GM06990 (cell line): Measurements from ENCODE around the gene EHD4.

Experiments
- DNase-seq: peaks from one replicate; pipeline ENCODE4 v3.0.0-alpha.2; 2011; ENCODE audit not compliant: insufficient read length; ENCODE audit errors: extremely low read depth
- H3K27me3 ChIP-seq: replicated peaks from 2 replicates; pipeline ENCODE4 v1.6.0; 2011; ENCODE audit warnings: low read length; ENCODE audit not compliant: control insufficient read depth, insufficient read depth
- H3K36me3 ChIP-seq: 2 replicates; pipeline ENCODE4 v1.5.1; 2011; ENCODE audit warnings: low read length; ENCODE audit not compliant: control insufficient read depth, insufficient read depth
- H3K4me3 ChIP-seq: replicated peaks from 2 replicates; pipeline ENCODE4 v1.5.1; 2011; ENCODE audit warnings: low read depth, mild to moderate bottlenecking, control low read depth, low read length
- TF ChIP-seq, protein P1 (sequence below): IDR thresholded peaks from 2 replicates; pipeline ENCODE4 v1.5.1; 2011; ENCODE audit warnings: low read length, control low read depth, mild to moderate bottlenecking, inconsistent platforms; ENCODE audit not compliant: insufficient read depth, poor library complexity, severe bottlenecking

The EHD4 gene

DNA sequence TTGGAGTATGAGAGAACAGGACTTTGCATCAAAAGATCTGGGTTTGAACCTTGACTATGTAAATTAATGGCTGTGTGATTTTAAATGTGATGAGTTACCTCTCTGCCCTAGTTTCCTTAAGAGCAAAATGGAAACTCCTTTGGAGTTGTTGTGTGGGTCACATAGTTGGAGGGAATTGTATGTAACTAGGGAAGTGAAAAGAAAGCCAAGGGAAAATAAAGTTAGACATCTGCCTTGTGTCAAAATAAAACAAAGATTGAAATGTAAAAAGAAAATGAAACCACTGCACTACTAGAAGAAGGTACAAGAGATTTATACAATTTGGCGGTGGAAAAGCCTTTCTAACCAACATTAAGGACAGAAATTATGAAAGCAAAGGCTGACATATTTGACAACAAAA, 1.7 kb upstream of the EHD4 start:
- H3K36me3 ChIP-seq = no peaks in the 10 kb centered on the region
- TF ChIP-seq, protein P1, sequence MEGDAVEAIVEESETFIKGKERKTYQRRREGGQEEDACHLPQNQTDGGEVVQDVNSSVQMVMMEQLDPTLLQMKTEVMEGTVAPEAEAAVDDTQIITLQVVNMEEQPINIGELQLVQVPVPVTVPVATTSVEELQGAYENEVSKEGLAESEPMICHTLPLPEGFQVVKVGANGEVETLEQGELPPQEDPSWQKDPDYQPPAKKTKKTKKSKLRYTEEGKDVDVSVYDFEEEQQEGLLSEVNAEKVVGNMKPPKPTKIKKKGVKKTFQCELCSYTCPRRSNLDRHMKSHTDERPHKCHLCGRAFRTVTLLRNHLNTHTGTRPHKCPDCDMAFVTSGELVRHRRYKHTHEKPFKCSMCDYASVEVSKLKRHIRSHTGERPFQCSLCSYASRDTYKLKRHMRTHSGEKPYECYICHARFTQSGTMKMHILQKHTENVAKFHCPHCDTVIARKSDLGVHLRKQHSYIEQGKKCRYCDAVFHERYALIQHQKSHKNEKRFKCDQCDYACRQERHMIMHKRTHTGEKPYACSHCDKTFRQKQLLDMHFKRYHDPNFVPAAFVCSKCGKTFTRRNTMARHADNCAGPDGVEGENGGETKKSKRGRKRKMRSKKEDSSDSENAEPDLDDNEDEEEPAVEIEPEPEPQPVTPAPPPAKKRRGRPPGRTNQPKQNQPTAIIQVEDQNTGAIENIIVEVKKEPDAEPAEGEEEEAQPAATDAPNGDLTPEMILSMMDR = no peak
- DNase-seq = no peak

DNA sequence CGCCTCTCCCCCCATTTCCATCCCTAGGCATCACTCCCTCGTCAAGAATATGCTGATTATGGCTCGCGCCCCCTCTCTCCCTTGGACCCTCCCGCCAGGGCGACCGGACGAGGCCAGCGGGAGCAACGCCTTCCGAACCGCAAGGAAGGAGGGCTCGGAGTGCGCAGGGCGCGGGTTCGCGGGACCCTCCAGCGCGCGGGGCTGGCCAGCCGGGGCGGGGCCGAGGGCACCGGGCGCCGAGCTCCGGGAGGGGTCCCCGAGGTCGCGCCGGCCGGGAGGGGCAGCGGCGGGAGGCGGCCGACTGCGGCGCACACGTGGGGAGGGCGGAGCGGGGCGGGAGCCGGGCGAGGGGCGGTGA, 483 bp downstream of the EHD4 start:
- Histone ChIP-seq H3K4me3 (peak overlapping the region; percentile 96), H3K27me3 (no peaks in the 10 kb centered on the region), H3K36me3 (no peaks in the 10 kb centered on the region)
- DNase-seq = no peak
- TF ChIP-seq, protein P1 = no peak

More for the DNA sequence above, 1.7 kb upstream of the EHD4 start:
- no peaks in the 10 kb centered on the region for H3K27me3 ChIP-seq
- no peak overlapping the region for H3K4me3 ChIP-seq

DNA sequence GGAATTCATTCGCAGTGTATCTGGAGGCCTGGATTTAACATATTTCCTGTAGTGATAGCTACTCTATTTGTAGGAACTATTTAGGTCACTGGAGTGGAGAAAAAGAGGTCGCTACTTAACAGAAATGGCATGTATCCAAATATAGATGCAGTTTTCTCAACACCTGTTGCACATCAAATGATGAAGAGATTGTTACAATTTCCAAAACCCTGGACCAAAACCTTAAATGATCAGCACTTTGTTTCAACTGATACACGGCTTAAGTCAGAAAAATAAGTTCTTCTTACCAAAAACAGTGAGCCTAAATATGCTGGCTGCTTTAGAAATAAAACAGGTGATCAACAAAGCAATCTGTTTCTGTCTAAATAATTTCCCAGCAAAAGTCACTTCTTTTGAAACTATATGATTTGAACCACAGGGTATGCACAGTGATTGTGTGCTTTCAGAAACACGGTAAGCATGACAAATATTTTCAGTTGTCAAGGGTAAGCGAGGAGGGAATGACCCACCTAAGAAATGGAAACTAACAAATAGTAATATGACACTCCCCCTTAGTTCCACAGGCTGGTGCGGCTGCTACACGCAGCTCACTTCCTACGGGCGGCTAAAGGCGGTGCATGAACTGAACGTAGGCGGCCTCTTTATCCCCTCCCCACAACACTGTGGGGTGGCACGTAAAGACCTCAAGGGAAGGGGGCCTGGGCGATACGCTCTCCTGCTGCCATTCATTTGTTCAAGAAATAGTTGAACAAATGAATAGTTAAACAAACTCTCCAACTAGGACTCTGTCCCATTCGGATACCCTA, 1.1 kb downstream of the EHD4 start:
- H3K36me3 ChIP-seq = no peaks in the 10 kb centered on the region; the same call in 1 of the 2 replicates
- TF ChIP-seq, protein P1 = no peak

DNA sequence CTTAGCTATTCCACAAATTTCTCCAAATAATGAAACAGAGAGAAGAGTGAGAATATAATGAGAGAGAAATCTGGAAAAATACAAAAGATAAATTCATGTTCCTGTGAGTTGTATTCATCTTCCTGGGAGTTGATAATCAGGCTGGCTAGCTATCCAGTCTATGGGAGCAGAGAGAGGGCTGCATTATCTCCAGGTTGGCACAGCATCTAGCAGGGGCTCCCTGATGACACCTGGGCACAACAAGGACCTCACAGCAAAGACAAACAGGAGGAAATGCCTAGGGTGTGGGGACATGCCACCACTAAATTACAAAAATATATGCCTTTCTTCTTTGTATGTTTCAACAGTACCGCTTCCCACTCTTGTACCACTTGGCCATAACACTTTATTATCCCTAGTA, 1.9 kb downstream of the EHD4 start:
- DNase-seq = no peak
- Histone ChIP-seq H3K4me3 (peak overlapping the region; percentile 96), H3K36me3 (no peaks in the 10 kb centered on the region; the same call in 1 of the 2 replicates), H3K27me3 (no peaks in the 10 kb centered on the region)
- TF ChIP-seq, protein P1 = no peak

More for the DNA sequence above, 1.1 kb downstream of the EHD4 start:
- Histone ChIP-seq H3K4me3 (peak overlapping the region; percentile 96), H3K27me3 (no peaks in the 10 kb centered on the region)
- DNase-seq = peak; percentile 73

DNA sequence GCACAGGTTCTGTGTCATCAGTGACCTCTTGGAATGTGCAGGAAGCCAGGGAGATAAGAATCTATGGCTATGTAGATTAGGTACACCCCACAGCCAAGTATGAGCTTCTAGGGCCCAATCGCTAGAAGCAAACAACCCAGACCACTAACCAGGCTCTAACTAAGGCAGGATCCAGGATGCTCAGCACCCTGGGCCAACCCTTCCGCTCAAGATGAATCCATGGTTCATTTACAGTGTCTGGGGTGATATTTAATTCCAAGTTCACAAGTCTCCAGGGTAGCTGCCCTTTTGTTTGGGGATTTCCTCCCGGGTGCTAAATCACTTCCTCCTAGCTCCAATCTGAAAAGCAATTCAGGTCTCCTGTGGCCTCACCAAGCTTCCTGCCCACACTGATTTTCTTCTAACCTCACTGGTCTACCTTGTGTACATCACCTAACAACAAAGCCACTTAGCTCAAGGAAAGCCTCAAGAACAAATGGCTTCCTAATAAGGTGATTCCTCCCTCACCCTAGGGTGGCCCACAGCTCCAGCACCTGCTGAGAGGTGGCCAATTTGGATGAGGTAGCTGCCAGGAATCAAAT, 2.4 kb downstream of the EHD4 start:
- Histone ChIP-seq H3K36me3 (no peaks in the 10 kb centered on the region; the same call in 1 of the 2 replicates), H3K4me3 (peak overlapping the region; percentile 96), H3K27me3 (no peaks in the 10 kb centered on the region)
- TF ChIP-seq, protein P1 = no peak
- DNase-seq = peak; percentile 62
